ENCODE data around the gene UBL7.

The UBL7 gene

GRCh38 chr15:74406992-74407705, 53.8 kb downstream of the UBL7 start:
- H3K27ac ChIP-seq = no peak overlapping the region
- no peak for TF ChIP-seq ZFX (IDR thresholded peaks at IDR 0.05)
- no peak for TF ChIP-seq CTCF (conservative IDR thresholded peaks at IDR 0.05)

GRCh38 chr15:74406517-74406916, 54.4 kb downstream of the UBL7 start:
- H3K27ac ChIP-seq = no peak overlapping the region
- no peak for TF ChIP-seq CTCF (conservative IDR thresholded peaks at IDR 0.05)
- TF ChIP-seq ZFX (IDR thresholded peaks at IDR 0.05) = no peak

GRCh38 chr15:74405823-74406222, 55.1 kb downstream of the UBL7 start:
- H3K27ac ChIP-seq = no peak overlapping the region
- TF ChIP-seq CTCF (conservative IDR thresholded peaks at IDR 0.05) (no peak), ZFX (IDR thresholded peaks at IDR 0.05) (no peak)

GRCh38 chr15:74403991-74404563, 56.9 kb downstream of the UBL7 start:
- no peak for TF ChIP-seq CTCF (conservative IDR thresholded peaks at IDR 0.05)
- no peak for TF ChIP-seq ZFX (IDR thresholded peaks at IDR 0.05)
- no peak overlapping the region for H3K27ac ChIP-seq

- TF ChIP-seq ZFX (IDR thresholded peaks at IDR 0.05) (no peak), CTCF (conservative IDR thresholded peaks at IDR 0.05) (no peak)
- H3K27ac ChIP-seq = no peak overlapping the region
Measured at GRCh38 chr15:74403588-74403919, 57.4 kb downstream of the UBL7 start.

- TF ChIP-seq CTCF (conservative IDR thresholded peaks at IDR 0.05) (no peak), ZFX (IDR thresholded peaks at IDR 0.05) (no peak)
- no peak overlapping the region for H3K27ac ChIP-seq
Measured at GRCh38 chr15:74402873-74403587, 57.9 kb downstream of the UBL7 start.

GRCh38 chr15:74402337-74402841, 58.6 kb downstream of the UBL7 start:
- TF ChIP-seq CTCF (conservative IDR thresholded peaks at IDR 0.05) (no peak), ZFX (IDR thresholded peaks at IDR 0.05) (no peak)
- no peak overlapping the region for H3K27ac ChIP-seq
